OCI-LY7 (cell line): ENCODE results near the gene CENPVL3.

Source experiments
- CTCF ChIP-seq: fragments of 200-600 bp; sonication (generic); conservative IDR thresholded peaks from 2 replicates; pipeline ENCODE4 v1.5.1; 2014; ENCODE audit warnings: mild to moderate bottlenecking, antibody characterized with exemption, low read length, moderate library complexity, mixed read lengths
- EZH2phosphoT487 ChIP-seq: fragments of 200-600 bp; sonication (generic); IDR thresholded peaks from 2 replicates; pipeline ENCODE4 v1.6.1; 2018; ENCODE audit warnings: low read depth, borderline replicate concordance, mild to moderate bottlenecking, mixed run types, antibody characterized with exemption, low read length, moderate library complexity, mixed read lengths

GRCh38 chrX:51614353-51615012 is 4.2 kb downstream of the CENPVL3 start:
- TF ChIP-seq CTCF: peak; percentile 82
- no peak for TF ChIP-seq EZH2phosphoT487
